Activated CD4-positive, alpha-beta T cell treated with anti-CD3 and anti-CD28 coated beads, Interleukin-2, amount 10 ng/mL, durations not matched to agents 7 days and 5 days (primary cell): ENCODE results near the gene CELA2A. TPM values are rescaled to one million over a fixed set of nuclear protein-coding genes. Genes with fewer than 3 reads are reported as not detected.
"Not testable (repeated sequence)": the region's sequence is repeated elsewhere in the genome, so short reads cannot be mapped to it uniquely, and the experiment has no call there.

Experiments used
- CTCF ChIA-PET: fragments of 350-600 bp; sonication (Branson Sonifier 250); formaldehyde crosslinking; loops from one replicate; lab custom pipeline; 2021; ENCODE audit warnings: antibody characterized with exemption; lab: Charles Lee
- POLR2A ChIA-PET: fragments of 350-600 bp; sonication (Branson Sonifier 250); formaldehyde crosslinking; loops from one replicate; lab custom pipeline; 2021; ENCODE audit warnings: antibody characterized with exemption; lab: Charles Lee
- DNase-seq: peaks from one replicate; pipeline ENCODE4 v3.0.0-alpha.2; 2020
- H3K27ac Mint-ChIP-seq: one replicate; pipeline ENCODE4 v1.8.0; 2021; ENCODE audit warnings: mild to moderate bottlenecking, moderate library complexity, mixed read lengths
- H3K27me3 Mint-ChIP-seq: one replicate; pipeline ENCODE4 v1.8.0; 2021; ENCODE audit warnings: mixed read lengths
- H3K36me3 Mint-ChIP-seq: one replicate; pipeline ENCODE4 v1.8.0; 2021; ENCODE audit warnings: low read depth, mixed read lengths
- H3K4me1 Mint-ChIP-seq: one replicate; pipeline ENCODE4 v1.8.0; 2021; ENCODE audit warnings: mixed read lengths
- H3K4me3 Mint-ChIP-seq: one replicate; pipeline ENCODE4 v1.8.0; 2021; ENCODE audit warnings: mild to moderate bottlenecking, moderate library complexity, mixed read lengths
- H3K9me3 Mint-ChIP-seq: one replicate; pipeline ENCODE4 v1.8.0; 2021; ENCODE audit warnings: mixed read lengths
- total RNA-seq, 2 experiments: library from RNA; stranded (reverse); gene quantifications; one replicate each; pipeline ENCODE4 v1.2.3, GENCODE V29; 2021

The CELA2A gene
- total RNA-seq, 2 experiments from 2014 or later = not detected

GRCh38 chr1:15468145-15468544, 11.6 kb downstream of the CELA2A start:
- ChIA-PET CTCF (no interaction called here), POLR2A (no interaction called here)
- Mint-ChIP-seq H3K36me3 (no peaks in the 10 kb centered on the region), H3K27me3 (peaks cover 3% of the 10 kb centered on the region), H3K27ac (no peak overlapping the region), H3K4me1 (no peaks in the 10 kb centered on the region), H3K4me3 (no peak overlapping the region), H3K9me3 (no peaks in the 10 kb centered on the region)
- DNase-seq = no peak

DNA sequence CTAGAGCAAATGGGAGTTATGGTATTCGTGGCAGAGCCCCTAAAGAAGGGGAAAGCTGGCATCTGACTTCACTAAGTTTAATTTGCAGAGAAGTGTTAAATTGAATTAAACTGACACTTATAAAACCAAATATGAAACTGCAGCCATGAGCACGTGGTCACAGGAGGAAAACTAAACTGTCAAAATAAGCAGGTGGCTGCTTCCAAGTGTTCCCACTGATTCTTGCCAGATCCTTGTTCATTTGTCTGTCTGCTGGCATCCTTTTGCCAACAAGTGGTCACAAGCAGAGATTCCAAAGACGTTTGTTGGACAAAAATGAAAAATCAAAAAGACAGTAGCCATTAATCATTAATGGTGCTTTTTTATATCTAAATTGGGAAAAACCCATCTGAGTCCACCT, 12.8 kb downstream of the CELA2A start:
- H3K4me1 Mint-ChIP-seq = no peaks in the 10 kb centered on the region
- peaks cover 3% of the 10 kb centered on the region for H3K27me3 Mint-ChIP-seq
- POLR2A ChIA-PET = interaction anchor here (0.6 kb wide), 1 partner anchor 10 kb away, joined by 6 read pairs; no protein-coding TSS in a partner anchor
- no peak overlapping the region for H3K27ac Mint-ChIP-seq
- DNase-seq = no peak
- no peaks in the 10 kb centered on the region for H3K9me3 Mint-ChIP-seq
- H3K36me3 Mint-ChIP-seq = no peaks in the 10 kb centered on the region
- no peak overlapping the region for H3K4me3 Mint-ChIP-seq
- CTCF ChIA-PET = no interaction called here

DNA sequence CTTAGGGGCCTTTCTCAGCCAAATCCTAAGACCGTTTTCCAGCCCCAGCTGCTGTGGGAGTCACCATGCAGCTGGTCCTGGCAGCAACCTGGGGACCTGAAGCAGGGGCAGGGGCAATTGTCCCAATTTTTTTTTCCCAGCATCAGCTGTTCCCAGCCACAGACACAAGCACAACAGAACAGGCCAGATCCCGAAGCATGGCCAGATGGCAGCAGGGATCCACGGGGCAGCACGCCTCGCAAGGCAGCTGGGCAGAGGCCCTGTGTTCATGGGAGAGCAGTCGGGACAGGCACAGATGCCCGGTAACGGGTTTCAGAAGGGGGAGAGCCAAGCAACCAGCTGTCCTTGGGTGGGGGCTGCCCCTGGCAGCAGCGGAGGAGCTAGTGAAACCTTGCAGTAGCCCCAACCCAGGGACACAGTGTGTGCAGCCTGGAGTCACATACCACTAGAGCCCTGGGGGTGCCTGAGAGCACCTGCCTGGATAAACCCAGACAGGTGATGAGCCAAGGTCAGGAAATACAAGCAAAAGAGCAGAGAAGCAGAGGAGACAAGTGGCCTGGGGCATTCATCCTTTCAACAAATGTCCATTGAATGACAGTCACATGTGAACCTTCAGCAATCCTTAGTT, 13.4 kb downstream of the CELA2A start:
- H3K27me3 Mint-ChIP-seq, H3K36me3 Mint-ChIP-seq, DNase-seq, H3K4me1 Mint-ChIP-seq, H3K27ac Mint-ChIP-seq, H3K9me3 Mint-ChIP-seq, H3K4me3 Mint-ChIP-seq, POLR2A ChIA-PET: not testable (repeated sequence)
- CTCF ChIA-PET = interaction anchor here (0.6 kb wide), 1 partner anchor 22 kb away, joined by 3 read pairs; no protein-coding TSS in a partner anchor

DNA sequence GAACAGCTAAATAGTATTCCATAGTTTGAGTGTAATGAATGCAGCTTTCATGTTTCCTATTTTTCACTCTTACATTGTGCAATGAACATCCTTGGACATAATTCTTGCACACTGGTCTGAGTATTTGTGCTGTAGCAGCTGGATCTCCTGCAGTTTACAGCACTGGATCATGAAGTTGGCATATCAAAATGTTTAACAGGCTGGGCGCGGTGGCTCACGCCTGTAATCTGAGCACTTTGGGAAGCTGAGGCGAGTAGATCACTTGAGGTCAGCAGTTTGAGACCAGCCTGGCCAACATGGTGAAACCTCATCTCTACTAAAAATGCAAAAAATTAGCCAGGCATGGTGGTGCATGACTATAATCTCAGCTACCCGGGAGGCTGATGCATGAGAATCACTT, 14.5 kb downstream of the CELA2A start:
- H3K4me1 Mint-ChIP-seq, CTCF ChIA-PET, H3K27me3 Mint-ChIP-seq, DNase-seq, POLR2A ChIA-PET, H3K4me3 Mint-ChIP-seq, H3K36me3 Mint-ChIP-seq, H3K27ac Mint-ChIP-seq, H3K9me3 Mint-ChIP-seq: not testable (repeated sequence)

DNA sequence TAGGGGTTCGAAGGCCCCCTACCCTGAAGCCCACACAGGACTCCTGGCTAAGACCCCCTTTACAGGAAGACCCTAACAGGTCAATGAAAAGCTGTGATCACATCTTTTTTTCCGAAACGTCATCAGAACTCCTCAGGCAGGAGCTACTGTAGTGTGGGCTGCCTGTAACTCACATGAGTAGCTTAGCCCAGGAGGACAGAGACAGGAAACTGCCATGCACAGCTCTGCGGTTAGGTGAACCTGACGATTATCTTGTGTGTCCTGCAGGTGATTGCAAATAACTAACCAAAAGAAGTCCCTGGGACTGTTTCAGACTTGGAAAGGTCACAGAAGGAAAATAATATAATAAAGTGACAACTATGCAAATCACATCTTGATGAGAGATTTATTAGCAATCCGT, 15.2 kb downstream of the CELA2A start:
- H3K4me1 Mint-ChIP-seq, H3K36me3 Mint-ChIP-seq, H3K27me3 Mint-ChIP-seq, POLR2A ChIA-PET, CTCF ChIA-PET, H3K9me3 Mint-ChIP-seq, H3K4me3 Mint-ChIP-seq, DNase-seq, H3K27ac Mint-ChIP-seq: not testable (repeated sequence)

GRCh38 chr1:15472587-15472986, 16.1 kb downstream of the CELA2A start:
- DNase-seq = no peak
- ChIA-PET POLR2A (no interaction called here), CTCF (no interaction called here)
- Mint-ChIP-seq H3K4me3 (no peak overlapping the region), H3K4me1 (no peaks in the 10 kb centered on the region), H3K9me3 (no peaks in the 10 kb centered on the region), H3K27ac (no peak overlapping the region), H3K27me3 (peaks cover 3% of the 10 kb centered on the region), H3K36me3 (no peaks in the 10 kb centered on the region)

DNA sequence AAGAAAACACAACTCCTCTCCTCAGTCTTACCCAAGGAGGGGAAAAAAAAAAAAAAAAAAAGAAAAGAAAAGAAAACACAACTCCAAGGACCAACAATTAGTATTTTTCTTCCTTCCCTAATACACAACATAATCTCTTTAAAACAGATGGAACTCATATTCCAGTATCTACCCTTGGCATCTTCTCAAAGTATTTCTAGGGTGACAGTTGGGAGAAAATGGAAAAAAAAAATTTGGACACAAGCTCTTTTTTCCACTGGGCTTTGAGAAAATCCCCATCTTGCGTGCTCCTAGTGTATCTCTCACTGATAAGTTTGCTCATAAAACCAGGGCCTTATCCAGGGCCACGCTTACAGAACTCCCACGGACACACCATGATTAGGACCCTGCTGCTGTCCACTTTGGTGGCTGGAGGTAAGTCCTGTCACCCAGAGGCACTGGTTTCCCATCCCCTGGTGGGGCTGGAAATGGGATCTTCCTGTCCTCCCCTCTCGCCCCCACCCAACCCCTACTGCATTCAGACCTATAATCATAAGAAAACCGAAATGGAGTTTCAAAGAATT, 19.3 kb downstream of the CELA2A start, which contains the start of gene CELA2B:
TSS of gene CELA2B (plus strand) at position 353 of the 563 bp plus-strand sequence. CDS start at position 375, 22 bp downstream.
- Mint-ChIP-seq H3K36me3 (no peaks in the 10 kb centered on the region), H3K4me3 (no peak within 1 kb of the TSS), H3K27me3 (peaks cover 3% of the 10 kb centered on the region), H3K4me1 (no peaks in the 10 kb centered on the region), H3K27ac (no peak within 1 kb of the TSS), H3K9me3 (no peaks in the 10 kb centered on the region)
- ChIA-PET CTCF (no interaction called here), POLR2A (no interaction called here)
- no peak for DNase-seq

DNA sequence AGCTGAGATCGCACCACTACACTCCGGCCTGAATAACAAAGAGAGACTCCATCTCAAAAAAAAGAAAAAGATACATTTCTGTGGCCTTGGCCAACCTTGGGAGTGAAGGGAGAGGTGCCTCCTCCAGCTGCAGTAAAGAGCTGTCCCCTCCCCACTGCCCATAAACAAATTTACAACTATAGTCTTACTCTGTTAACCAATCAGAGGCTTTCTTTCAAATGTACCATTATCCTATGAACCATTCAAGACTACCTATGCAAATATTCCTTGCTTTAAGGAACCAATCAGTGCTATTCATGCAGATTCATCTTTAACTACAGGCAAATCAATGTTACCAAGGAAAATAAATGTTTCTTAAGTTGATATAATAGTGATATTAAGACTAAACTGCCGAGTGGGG, 20.4 kb downstream of the CELA2A start:
- Mint-ChIP-seq H3K27ac (no peak overlapping the region), H3K36me3 (no peaks in the 10 kb centered on the region), H3K27me3 (no peaks in the 10 kb centered on the region), H3K4me1 (no peaks in the 10 kb centered on the region), H3K4me3 (no peak overlapping the region), H3K9me3 (no peaks in the 10 kb centered on the region)
- POLR2A ChIA-PET = no interaction called here
- DNase-seq = no peak
- CTCF ChIA-PET = no interaction called here

DNA sequence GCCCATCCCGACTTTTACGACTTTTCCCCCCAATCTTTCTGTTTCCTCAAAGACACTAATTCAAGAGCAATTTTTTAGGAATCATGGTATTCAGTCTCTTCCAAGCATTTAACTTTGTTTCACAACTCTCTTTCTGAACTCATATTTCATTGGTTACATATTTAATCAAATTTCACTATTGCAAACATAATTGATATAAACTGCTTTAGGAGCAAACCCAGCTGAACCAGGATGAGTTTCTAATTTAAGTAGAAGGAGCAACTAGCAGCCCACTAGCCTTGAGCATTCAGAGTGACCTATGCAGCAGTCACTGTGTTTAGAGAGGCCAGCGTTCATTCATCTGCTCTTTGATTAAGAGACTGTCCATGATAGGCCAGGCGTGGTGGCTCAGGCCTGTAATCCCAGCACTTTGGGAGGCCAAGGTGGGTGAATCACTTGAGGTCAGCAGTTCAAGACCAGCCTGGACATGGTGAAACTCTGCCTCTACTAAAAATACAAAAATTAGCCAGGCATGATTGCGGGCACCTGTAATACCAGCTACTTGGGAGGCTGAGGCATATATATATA, 21.2 kb downstream of the CELA2A start:
- no peaks in the 10 kb centered on the region for H3K27me3 Mint-ChIP-seq
- H3K27ac Mint-ChIP-seq = no peak overlapping the region
- no peak overlapping the region for H3K4me3 Mint-ChIP-seq
- POLR2A ChIA-PET = no interaction called here
- H3K36me3 Mint-ChIP-seq = no peaks in the 10 kb centered on the region
- no peak for DNase-seq
- CTCF ChIA-PET = no interaction called here
- no peaks in the 10 kb centered on the region for H3K9me3 Mint-ChIP-seq
- no peaks in the 10 kb centered on the region for H3K4me1 Mint-ChIP-seq

GRCh38 chr1:15479654-15480347, 23.3 kb downstream of the CELA2A start:
- H3K27ac Mint-ChIP-seq = no peak overlapping the region
- no peaks in the 10 kb centered on the region for H3K27me3 Mint-ChIP-seq
- no peaks in the 10 kb centered on the region for H3K36me3 Mint-ChIP-seq
- ChIA-PET POLR2A (no interaction called here), CTCF (no interaction called here)
- no peak for DNase-seq
- H3K9me3 Mint-ChIP-seq = no peaks in the 10 kb centered on the region
- H3K4me1 Mint-ChIP-seq = no peaks in the 10 kb centered on the region
- no peak overlapping the region for H3K4me3 Mint-ChIP-seq

- CTCF ChIA-PET = interaction anchor here (0.7 kb wide), 1 partner anchor 39 kb away, joined by 3 read pairs; no protein-coding TSS in a partner anchor
- H3K4me1 Mint-ChIP-seq, H3K9me3 Mint-ChIP-seq, H3K27ac Mint-ChIP-seq, H3K36me3 Mint-ChIP-seq, H3K4me3 Mint-ChIP-seq, DNase-seq, POLR2A ChIA-PET, H3K27me3 Mint-ChIP-seq: not testable (repeated sequence)
Observed at GRCh38 chr1:15482455-15482854, 25.9 kb downstream of the CELA2A start.

DNA sequence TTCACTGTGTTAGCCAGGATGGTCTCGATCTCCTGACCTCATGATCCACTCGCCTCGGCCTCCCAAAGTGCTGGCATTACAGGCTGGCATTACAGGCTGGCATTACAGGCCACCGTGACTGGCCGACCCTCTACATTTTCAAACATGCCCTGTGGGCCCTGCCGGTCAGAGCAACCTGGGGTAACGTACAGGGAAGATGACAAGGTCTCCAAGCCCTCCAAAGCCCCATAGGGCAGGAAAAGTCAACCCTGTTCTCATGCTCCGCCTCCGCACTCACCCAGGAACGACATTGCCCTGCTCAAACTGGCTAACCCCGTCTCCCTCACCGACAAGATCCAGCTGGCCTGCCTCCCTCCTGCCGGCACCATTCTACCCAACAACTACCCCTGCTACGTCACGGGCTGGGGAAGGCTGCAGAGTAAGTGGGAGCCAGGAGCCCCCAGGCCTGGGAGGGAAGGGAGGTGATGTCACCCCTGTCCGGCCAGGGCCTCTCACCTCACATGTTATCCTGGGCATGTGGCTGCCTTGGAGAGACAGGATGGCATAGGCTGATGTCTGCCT, 26.5 kb downstream of the CELA2A start:
- CTCF ChIA-PET = interaction anchor here (0.7 kb wide), 1 partner anchor 40 kb away, joined by 3 read pairs; no protein-coding TSS in a partner anchor
- H3K9me3 Mint-ChIP-seq, H3K27ac Mint-ChIP-seq, H3K27me3 Mint-ChIP-seq, H3K36me3 Mint-ChIP-seq, DNase-seq, POLR2A ChIA-PET, H3K4me1 Mint-ChIP-seq, H3K4me3 Mint-ChIP-seq: not testable (repeated sequence)

DNA sequence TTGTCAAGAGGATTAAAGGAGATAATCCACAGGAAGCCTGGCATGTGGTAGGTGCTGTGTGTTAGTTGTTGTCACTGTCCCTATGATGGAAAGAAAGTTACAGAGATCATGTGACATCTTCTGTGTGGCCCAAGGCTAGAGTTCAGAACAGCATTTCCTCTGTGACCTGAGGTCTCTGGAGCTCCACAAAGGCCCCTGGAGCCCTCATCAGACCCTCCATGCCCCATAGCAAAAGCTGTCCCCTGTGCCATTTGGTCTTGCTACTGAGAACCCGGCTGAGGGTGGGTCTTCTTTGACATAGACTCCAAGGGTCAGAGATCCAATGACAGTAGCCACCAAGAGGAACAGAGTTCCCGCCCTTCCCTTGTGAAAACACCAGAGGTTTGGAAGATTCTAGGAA, 27.4 kb downstream of the CELA2A start:
- Mint-ChIP-seq H3K27ac (no peak overlapping the region), H3K27me3 (no peaks in the 10 kb centered on the region), H3K36me3 (peaks cover 2% of the 10 kb centered on the region), H3K4me3 (no peak overlapping the region), H3K4me1 (no peaks in the 10 kb centered on the region), H3K9me3 (no peaks in the 10 kb centered on the region)
- DNase-seq = no peak
- ChIA-PET POLR2A (no interaction called here), CTCF (interaction anchor here (0.7 kb wide), 1 partner anchor 356 kb away, joined by 5 read pairs; no protein-coding TSS in a partner anchor)
